GM19372 (cell line): ENCODE measurements around the gene TTLL11.

Source experiments
- ATAC-seq: cut with Tn5 transposase; IDR thresholded peaks from one replicate; pipeline ENCODE4 v1.9.1; 2021; ENCODE audit warnings: mild to moderate bottlenecking, low read depth, moderate library complexity; ENCODE audit not compliant: unreplicated experiment

The TTLL11 gene

GRCh38 chr9:122056484-122056883 is 36.6 kb downstream of the TTLL11 start:
- no peak for ATAC-seq

- ATAC-seq, result no peak
These were observed 37.4 kb downstream of the TTLL11 start for GRCh38 chr9:122055701-122056100.

GRCh38 chr9:122053567-122054350 is 39.3 kb downstream of the TTLL11 start:
- ATAC-seq, result no peak

- ATAC-seq, result no peak
These were observed 40.0 kb downstream of the TTLL11 start for GRCh38 chr9:122053064-122053463.

- no peak for ATAC-seq
These were observed 41.5 kb downstream of the TTLL11 start for GRCh38 chr9:122051351-122052321.

- no peak for ATAC-seq
These were observed 42.9 kb downstream of the TTLL11 start for GRCh38 chr9:122050167-122050566.

- ATAC-seq, result no peak
These were observed 51.1 kb downstream of the TTLL11 start for GRCh38 chr9:122042056-122042455.

GRCh38 chr9:122040561-122041242 is 52.4 kb downstream of the TTLL11 start:
- no peak for ATAC-seq

GRCh38 chr9:122039234-122039633 is 53.9 kb downstream of the TTLL11 start:
- ATAC-seq, result no peak

GRCh38 chr9:122036988-122037387 is 56.1 kb downstream of the TTLL11 start:
- no peak for ATAC-seq

- ATAC-seq, result no peak
These were observed 56.7 kb downstream of the TTLL11 start for GRCh38 chr9:122036408-122036807.

GRCh38 chr9:122033775-122034373 is 59.2 kb downstream of the TTLL11 start:
- no peak for ATAC-seq

- ATAC-seq, result no peak
These were observed 60.8 kb downstream of the TTLL11 start for GRCh38 chr9:122032346-122032745.

GRCh38 chr9:122031776-122032175 is 61.3 kb downstream of the TTLL11 start:
- no peak for ATAC-seq

- ATAC-seq, result no peak
These were observed 62.0 kb downstream of the TTLL11 start for GRCh38 chr9:122031157-122031556.

- no peak for ATAC-seq
These were observed 62.8 kb downstream of the TTLL11 start for GRCh38 chr9:122030357-122030756.

GRCh38 chr9:122029898-122030297 is 63.2 kb downstream of the TTLL11 start:
- ATAC-seq, result no peak

- no peak for ATAC-seq
These were observed 65.0 kb downstream of the TTLL11 start for GRCh38 chr9:122028089-122028488.

- ATAC-seq, result no peak
These were observed 72.7 kb downstream of the TTLL11 start for GRCh38 chr9:122020398-122020797.

GRCh38 chr9:122016744-122017143 is 76.4 kb downstream of the TTLL11 start:
- ATAC-seq, result no peak
